Measurements from ENCODE around the gene IL12RB2. TPM values are rescaled to one million over a fixed set of nuclear protein-coding genes. Genes with fewer than 3 reads are reported as not detected.

The IL12RB2 gene
- total and polyA plus RNA-seq, 2 experiments from 2014 or later = 0.79 to 1.7 TPM

GRCh38 chr1:67348586-67349252 lies 41.0 kb downstream of the IL12RB2 start:
- H3K36me3 Mint-ChIP-seq (ENCODE audit: low read depth) = no peaks in the 10 kb centered on the region
- DNase-seq (ENCODE audit: low spot score) = no peak
- Histone ChIP-seq H3K9me2 (ENCODE audit: insufficient read depth) (no peaks in the 10 kb centered on the region), H3K27ac (ENCODE audit: low read depth) (no peak overlapping the region), H4K20me1 (replicated peaks; ENCODE audit: insufficient read depth) (no peaks in the 10 kb centered on the region), H3K4me3 (no peak overlapping the region), H3F3A (replicated peaks; ENCODE audit: low read depth) (no peaks in the 10 kb centered on the region), H3K27me3 (ENCODE audit: insufficient read depth) (no peaks in the 10 kb centered on the region), H3K4me2 (no peak overlapping the region), H3K79me2 (replicated peaks; ENCODE audit: insufficient read depth) (no peaks in the 10 kb centered on the region), H3K36me3 (ENCODE audit: insufficient read depth) (no peaks in the 10 kb centered on the region), H2AFZ (peak overlapping the region; percentile 63; the same call in 1 of the 2 replicates), H3K4me1 (ENCODE audit: insufficient read depth) (peaks cover 5% of the 10 kb centered on the region)
- ATAC-seq = no peak
- H3K4me1 Mint-ChIP-seq = peaks cover 16% of the 10 kb centered on the region
- TF ChIP-seq EZH2phosphoT487 (IDR thresholded peaks at IDR 0.05; ENCODE audit: unreplicated experiment) (no peak), NANOG (IDR thresholded peaks at IDR 0.05; ENCODE audit: borderline replicate concordance) (no peak), ZNF331 (CRISPR knock-in tag; IDR thresholded peaks at IDR 0.05; ENCODE audit: low read depth) (no peak), ETS1 (IDR thresholded peaks at IDR 0.05) (no peak), EZH2 (IDR thresholded peaks at IDR 0.05; ENCODE audit: low read depth, unreplicated experiment) (no peak), REST (IDR thresholded peaks at IDR 0.05; ENCODE audit: unreplicated experiment) (no peak), ZNF462 (CRISPR knock-in tag; IDR thresholded peaks at IDR 0.05) (no peak), CREB1 (CRISPR knock-in tag; IDR thresholded peaks at IDR 0.05; ENCODE audit: low read depth) (no peak), STAT1 (IDR thresholded peaks at IDR 0.05; ENCODE audit: unreplicated experiment) (no peak), ZNF114 (CRISPR knock-in tag; IDR thresholded peaks at IDR 0.05) (no peak), JUNB (IDR thresholded peaks at IDR 0.05; ENCODE audit: unreplicated experiment) (no peak), CTCF (conservative IDR thresholded peaks at IDR 0.05; ENCODE audit: low read depth in 2 of 2) (no peak), POLR2AphosphoS5 (IDR thresholded peaks at IDR 0.05; ENCODE audit: low read depth) (no peak)
- H3K27ac Mint-ChIP-seq = no peak overlapping the region
- H3K9me3 Mint-ChIP-seq = no peaks in the 10 kb centered on the region
- no peaks in the 10 kb centered on the region for H3K27me3 Mint-ChIP-seq (ENCODE audit: insufficient read depth, low read depth, poor library complexity)
- no peak overlapping the region for H3K4me3 Mint-ChIP-seq
